Lower leg skin (tissue), 4 donors: ENCODE data around the gene TLR1. TPM values are rescaled to one million over a fixed set of nuclear protein-coding genes. Genes with fewer than 3 reads are reported as not detected.

Experiments
- DNase-seq, 2 donors: peaks; one replicate each; pipeline ENCODE4 v3.0.0-alpha.2; 2019; ENCODE audit warnings: low spot score in 2 of 2
- H3K4me3 ChIP-seq: fragments of 200-600 bp; sonication (generic); 2 replicates; pipeline ENCODE4 v1.5.1; 2017; ENCODE audit warnings: mild to moderate bottlenecking, low read depth; ENCODE audit not compliant: poor library complexity, severe bottlenecking
- POLR2A ChIP-seq, 2 donors: fragments of 450-650 bp; IDR thresholded peaks; one replicate each; pipeline ENCODE4 v1.6.1; 2016 to 2017; ENCODE audit warnings: antibody characterized with exemption in 2 of 2, mild to moderate bottlenecking in 1 of 2, moderate library complexity in 1 of 2
- WGBS, 2 donors: methylation state at CpG; one replicate each; pipeline ENCODE4 v1.1.5; 2018; 5-methylcytosine and 5-hydroxymethylcytosine counted together
- intact Hi-C: fragments of 100-400 bp; cut with DNase I; formaldehyde crosslinking; loops from one replicate; pipeline ENCODE4 v1.15.0; 2023; ENCODE audit warnings: low total_unique reads
- total RNA-seq, 4 donors: library from RNA; depleted of rRNA; stranded (reverse); fragments of >200 nt; gene quantifications; one replicate each; pipeline ENCODE4 v1.1.0, GENCODE V29; 2016
- TF ChIP-seq, protein P1 (sequence below), 3 donors: fragments of 450-650 bp; IDR thresholded peaks; one replicate each; pipeline ENCODE4 v1.5.1; 2016; ENCODE audit warnings: antibody characterized with exemption in 3 of 3, mild to moderate bottlenecking in 3 of 3, moderate library complexity in 2 of 3

TLR1 gene
- total RNA-seq, 4 donors from 2014 or later = 4.4 to 10.9 (median 7.3) TPM

DNA sequence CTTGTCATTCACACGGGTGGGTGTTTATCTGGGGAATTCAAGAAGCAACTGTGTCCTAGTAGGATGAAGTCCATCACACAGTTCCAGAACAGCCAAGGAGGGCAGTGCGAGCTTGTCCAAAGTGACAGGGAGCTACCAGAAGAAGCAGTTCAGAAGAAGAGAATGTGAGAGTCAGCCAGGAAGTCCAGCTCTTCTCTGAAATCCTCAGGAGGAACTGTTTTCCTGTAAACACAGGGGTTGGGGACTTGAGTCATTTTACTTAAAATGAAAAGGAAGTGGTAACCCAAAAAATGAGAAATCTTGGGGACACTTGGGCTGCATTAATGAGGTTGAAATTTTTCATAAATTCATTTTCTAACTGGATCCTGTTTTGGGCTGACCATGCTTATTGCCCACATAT lies 13.6 kb downstream of the TLR1 start:
- no peak overlapping the region for H3K4me3 ChIP-seq
- TF ChIP-seq, protein P1, sequence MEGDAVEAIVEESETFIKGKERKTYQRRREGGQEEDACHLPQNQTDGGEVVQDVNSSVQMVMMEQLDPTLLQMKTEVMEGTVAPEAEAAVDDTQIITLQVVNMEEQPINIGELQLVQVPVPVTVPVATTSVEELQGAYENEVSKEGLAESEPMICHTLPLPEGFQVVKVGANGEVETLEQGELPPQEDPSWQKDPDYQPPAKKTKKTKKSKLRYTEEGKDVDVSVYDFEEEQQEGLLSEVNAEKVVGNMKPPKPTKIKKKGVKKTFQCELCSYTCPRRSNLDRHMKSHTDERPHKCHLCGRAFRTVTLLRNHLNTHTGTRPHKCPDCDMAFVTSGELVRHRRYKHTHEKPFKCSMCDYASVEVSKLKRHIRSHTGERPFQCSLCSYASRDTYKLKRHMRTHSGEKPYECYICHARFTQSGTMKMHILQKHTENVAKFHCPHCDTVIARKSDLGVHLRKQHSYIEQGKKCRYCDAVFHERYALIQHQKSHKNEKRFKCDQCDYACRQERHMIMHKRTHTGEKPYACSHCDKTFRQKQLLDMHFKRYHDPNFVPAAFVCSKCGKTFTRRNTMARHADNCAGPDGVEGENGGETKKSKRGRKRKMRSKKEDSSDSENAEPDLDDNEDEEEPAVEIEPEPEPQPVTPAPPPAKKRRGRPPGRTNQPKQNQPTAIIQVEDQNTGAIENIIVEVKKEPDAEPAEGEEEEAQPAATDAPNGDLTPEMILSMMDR (IDR thresholded peaks at IDR 0.05) = no peak
- no peak for TF ChIP-seq POLR2A (IDR thresholded peaks at IDR 0.05)
- DNase-seq = no peak
- intact Hi-C loops = no loop called here
- 68% methylated on average over 2 of the region's 2 CpGs for WGBS, 2 donors

DNA sequence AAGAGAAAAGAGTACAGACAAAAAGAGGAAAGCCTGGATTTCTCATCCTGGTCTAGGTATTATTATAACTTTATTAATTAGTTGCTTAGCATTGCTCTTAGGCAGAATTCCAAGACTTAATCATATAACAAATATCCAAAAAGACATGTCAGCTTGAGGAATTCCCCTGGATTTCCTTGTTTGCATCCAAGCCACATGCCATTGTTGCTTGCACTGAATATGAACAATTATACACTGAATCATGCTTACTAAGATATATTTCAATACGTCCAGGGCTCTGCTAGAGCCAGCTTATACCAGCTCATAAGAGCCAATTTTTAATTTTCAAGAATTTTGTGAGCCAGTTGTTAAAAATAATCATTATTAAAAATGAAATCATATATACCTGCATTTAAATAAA lies 16.3 kb downstream of the TLR1 start:
- TF ChIP-seq, protein P1 (IDR thresholded peaks at IDR 0.05) = no peak
- no peak for TF ChIP-seq POLR2A (IDR thresholded peaks at IDR 0.05)
- 13 to 21% methylated on average over 1 of the region's 1 CpG for WGBS, 2 donors
- no peak for DNase-seq
- intact Hi-C loops = no loop called here
- no peak overlapping the region for H3K4me3 ChIP-seq

DNA sequence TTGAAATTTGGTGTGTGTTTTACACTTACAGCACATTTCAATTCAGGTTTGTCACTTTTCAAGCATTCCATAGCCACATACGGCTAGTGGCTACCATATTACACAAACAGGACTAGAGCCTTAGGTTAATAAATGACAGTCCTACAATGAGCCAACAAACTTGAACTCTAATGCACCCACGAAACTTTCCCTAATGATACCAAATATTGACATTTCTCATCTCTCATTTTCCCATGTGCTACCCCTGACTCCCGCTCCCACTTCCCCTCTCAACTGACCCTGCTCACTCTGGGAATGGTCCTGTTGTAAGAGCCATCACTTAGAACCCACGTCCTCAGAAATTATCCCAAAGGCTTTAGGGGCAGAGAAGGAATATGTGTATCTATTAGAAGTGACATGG lies 16.9 kb downstream of the TLR1 start:
- DNase-seq = no peak
- 93 to 94% methylated on average over 4 of the region's 4 CpGs for WGBS, 2 donors
- no peak overlapping the region for H3K4me3 ChIP-seq
- intact Hi-C loops = no loop called here
- TF ChIP-seq, protein P1 (IDR thresholded peaks at IDR 0.05) = no peak
- TF ChIP-seq POLR2A (IDR thresholded peaks at IDR 0.05) = no peak

DNA sequence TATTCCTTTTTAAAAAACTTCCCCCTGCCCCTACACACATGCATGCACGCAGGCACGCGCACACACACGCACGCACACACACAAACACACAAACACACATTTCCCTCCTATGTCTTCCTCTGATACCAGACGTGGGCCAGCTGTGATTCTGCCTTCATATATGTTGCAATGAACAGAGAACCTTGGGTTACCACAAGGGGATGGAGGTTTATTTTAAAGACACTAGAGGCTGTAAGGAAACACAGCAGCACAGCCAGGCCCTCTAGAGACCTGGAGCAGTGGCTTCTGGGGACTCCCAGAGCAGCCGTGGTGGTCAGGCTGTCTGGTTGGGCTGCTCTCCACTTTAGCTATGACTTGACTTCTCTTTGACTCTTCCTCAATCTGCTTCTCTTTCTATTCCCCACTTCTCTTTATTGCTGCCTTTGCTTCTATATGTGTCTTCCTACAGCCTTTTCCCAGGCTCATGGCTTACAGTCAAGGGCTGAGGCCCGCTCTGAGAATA lies 18.6 kb downstream of the TLR1 start:
- no peak for TF ChIP-seq POLR2A (IDR thresholded peaks at IDR 0.05)
- TF ChIP-seq, protein P1 (IDR thresholded peaks at IDR 0.05) = no peak
- no peak overlapping the region for H3K4me3 ChIP-seq
- intact Hi-C loops = no loop called here
- DNase-seq = no peak
- 79 to 87% methylated on average over 8 of the region's 8 CpGs for WGBS, 2 donors

DNA sequence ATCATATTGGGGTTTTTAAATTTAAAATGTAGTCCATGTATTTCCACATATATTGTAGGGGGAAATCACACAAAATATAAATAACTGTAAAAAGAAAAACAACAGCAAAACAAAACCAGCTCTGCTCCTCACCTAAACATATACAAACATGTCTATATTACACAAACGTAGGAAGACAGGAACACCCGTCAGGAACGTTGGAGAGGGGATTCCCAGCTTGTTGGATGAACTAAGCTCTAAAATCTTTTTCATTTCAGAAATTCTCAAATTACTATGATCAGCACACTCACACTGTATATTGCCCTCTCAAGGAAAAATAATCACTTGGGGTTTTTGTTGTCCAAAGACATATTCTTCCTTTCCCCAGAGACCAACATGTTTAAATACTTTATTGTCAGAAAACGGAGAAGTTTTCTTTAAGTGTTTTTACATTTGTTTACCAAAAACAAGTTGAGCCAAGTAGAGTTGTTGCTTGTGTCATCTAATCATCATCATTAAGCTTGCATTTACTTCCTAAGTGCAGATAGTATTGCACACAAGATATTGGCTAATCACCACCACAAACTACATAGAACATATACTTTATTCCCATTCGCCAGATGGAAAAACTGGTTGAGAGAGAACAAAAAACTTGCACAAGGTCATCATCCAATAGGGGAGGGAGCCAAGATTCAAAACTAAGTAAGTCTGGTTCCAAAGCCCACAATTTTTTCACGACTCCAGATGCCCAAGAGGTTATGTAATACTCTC lies 19.4 kb downstream of the TLR1 start:
- no peak for DNase-seq
- no peak overlapping the region for H3K4me3 ChIP-seq
- intact Hi-C loops = no loop called here
- 43 to 53% methylated on average over 6 of the region's 6 CpGs for WGBS, 2 donors
- TF ChIP-seq, protein P1 (IDR thresholded peaks at IDR 0.05) = no peak
- TF ChIP-seq POLR2A (IDR thresholded peaks at IDR 0.05) = no peak
